GM18519 (cell line): ENCODE data around the gene SH2D4B.
"Not testable (repeated sequence)": the region's sequence is repeated elsewhere in the genome, so short reads cannot be mapped to it uniquely, and the experiment has no call there.

ENCODE experiments used
- ATAC-seq: cut with Tn5 transposase; IDR thresholded peaks from one replicate; pipeline ENCODE4 v1.9.1; 2021; ENCODE audit warnings: mild to moderate bottlenecking, moderate library complexity; ENCODE audit not compliant: unreplicated experiment, low FRiP score

SH2D4B gene

DNA sequence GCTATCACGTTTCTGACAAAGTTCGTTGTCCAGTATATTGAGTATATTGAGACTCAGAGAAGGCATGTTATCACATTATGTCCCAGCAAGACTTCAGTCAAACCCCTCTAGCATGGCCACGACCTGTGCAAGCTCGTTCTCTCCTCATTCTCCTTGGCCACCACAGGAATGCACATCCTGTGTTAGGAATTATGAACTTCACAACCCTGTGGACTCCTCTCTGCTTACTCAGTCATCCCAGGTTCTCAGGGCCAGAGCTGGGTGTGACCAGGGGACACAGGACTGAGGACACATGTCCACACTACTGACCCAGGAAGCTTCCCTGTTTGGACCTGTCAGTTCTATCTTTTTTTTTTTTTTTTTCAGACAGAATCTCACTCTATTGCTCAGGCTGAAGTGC, 4.4 kb downstream of the SH2D4B start:
- no peak for ATAC-seq

DNA sequence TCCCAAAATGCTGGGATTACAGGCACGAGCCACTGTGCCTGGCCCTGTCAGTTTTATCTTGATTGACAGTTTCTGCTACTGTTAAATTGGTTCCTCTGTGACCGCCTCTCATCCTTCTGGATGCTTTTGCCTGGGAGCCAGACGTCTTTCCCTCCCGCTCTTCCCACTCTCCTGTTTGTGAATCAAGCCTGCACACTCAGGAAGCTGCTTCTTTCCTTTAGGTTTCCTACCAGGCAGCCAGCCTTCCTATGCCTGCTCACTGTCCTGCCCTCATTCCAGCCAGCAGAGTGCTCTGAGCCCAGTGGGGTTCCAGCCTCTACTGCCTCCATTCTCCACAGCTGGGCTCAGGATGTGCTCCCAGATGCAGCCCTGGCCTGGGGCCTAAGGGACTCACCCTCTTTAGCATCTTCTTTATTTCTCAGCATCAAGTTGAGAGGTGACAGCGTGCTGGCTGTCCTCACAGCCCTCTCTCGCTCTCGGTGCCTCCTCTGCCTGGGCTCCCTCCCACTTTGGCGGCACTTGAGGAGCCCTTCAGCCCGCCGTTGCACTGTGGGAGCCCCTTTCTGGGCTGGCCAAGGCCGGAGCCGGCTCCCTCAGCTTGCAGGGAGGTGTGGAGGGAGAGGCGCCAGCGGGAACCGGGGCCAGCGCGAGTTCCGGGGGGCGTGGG, 5.1 kb downstream of the SH2D4B start:
- no peak for ATAC-seq

DNA sequence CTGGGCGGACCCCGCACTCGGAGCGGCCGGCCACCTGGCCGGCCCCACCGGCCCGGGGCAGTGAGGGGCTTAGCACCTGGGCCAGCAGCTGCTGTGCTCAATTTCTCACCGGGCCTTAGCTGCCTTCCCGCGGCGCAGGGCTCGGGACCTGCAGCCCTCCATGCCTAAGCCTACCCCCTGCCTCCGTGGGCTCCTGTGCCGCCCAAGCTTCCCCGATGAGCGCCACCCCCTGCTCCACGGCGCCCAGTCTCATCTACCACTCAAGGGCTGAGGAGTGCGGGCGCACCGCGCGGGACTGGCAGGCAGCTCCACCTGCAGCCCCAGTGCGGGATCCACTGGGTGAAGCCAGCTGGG, 5.6 kb downstream of the SH2D4B start:
- not testable (repeated sequence) for ATAC-seq

DNA sequence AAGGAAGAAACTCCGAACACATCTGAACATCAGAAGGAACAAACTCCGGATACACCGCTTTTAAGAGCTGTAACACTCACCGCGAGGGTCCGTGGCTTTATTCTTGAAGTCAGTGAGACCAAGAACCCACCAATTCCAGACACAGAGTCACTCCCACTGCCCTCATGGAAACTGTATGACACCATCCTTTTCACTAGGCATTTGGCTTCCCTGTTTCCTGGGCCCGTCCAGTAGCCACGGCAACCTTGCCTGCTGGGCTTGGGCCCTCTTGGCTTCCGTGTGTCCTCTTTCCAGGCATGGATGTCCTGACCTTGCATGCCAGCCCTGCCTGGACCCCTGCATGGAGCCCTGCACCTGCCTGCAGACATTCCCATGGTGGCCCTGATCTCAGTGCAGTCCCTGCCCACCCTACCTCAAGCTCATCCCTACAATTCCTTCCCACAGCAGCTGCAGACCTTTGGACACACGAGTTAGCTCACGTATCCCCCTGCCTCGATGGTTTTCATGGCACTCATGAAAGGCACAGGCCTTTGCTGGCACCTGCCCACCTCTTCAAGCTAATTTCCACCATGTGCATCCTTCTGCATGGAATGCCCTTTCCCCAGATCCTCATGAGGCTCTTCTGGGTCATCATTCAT, 6.7 kb downstream of the SH2D4B start:
- ATAC-seq, result no peak

DNA sequence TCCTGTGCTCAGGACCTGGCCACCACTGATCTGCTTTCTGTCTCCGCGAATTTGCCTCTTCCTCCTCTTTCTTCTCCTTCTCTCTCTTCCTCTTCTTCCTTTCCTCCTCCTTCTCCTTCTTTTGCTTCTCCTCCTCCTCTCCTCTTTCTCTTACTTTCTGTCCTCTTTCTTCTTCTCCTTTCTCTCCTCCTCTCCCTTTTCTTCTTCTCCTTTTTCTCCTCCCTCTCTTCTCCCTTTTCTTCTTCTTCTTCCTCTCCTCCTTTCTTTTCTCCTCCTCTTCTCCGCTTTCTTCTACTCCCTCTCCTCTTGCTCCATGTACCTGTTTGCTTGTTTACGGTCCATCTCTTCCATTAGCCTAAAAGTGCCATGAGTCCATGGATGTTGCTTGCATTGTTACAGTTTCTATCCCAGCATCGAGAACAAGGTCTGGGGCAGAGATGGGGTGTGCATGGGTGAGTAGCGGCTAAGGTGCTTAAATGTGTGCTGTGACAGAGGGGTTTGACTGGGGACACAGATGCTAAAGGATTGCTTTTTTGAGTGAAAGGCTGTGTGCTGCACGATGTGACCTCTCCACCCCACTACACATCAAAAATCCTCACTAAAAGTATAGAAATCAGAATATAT, 7.7 kb downstream of the SH2D4B start:
- ATAC-seq, result no peak

DNA sequence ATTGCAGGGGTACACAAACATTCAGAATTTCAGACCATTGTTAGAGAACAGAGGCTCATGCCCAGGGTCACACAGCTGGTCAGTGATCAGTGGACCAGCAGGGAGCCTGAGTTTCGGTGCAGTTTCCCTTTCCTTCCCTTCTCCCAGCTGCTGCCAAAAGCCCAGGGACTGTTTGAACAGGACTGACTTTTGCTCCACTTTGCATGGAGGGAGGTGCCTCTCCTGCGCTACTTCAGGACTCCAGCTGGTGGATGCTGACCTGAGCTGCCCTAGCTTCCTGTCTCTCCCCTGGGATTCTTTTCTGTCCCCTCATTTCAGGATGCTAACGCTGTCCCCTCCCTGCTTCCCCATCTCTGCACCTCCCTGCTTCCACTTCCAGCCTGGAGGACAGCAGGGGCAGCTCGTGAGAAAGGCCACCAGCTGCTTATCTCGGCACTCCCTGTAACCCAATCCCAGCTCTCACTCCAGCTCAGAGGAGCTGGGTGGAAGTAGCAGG, 14.5 kb downstream of the SH2D4B start:
- ATAC-seq, result no peak

DNA sequence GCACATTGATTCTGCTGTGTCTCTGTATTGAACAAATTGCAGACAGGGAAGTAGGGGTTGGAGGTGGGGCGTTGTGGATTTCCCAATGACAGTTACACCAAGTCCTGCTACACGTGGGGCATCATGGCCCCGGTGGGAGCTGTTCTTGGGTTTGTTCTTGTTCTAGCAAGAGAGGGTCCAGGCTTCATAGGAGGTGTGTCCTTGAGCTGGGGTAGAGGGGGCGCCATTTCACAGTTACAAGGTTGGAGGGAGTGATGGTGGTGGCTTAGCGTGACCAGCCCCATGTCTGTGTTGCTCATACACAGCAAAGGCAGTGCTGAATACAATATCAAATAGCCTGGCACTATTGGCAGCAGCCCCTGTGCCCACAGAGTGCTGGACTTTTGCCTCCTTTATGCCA, 15.7 kb downstream of the SH2D4B start:
- ATAC-seq, result no peak

DNA sequence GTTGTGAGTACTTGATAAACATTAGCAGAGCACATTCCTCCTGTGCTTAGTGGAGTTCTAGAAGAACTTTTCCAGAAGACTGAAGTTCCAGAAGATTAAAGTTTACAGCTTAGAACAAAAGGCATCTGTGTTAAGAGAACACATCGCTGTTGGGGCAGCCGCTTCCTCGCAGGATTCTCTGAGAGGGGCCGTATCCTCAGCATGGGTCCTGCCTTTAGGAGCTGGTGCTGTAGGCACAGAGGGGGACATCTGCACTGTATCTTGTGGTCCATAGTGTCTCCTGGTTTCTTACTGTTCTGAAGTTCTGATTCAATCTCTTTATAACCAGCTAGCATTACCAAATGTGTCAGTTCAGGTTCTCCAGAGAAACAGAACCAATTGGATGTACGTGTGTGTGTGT, 16.3 kb downstream of the SH2D4B start:
- ATAC-seq, result no peak

DNA sequence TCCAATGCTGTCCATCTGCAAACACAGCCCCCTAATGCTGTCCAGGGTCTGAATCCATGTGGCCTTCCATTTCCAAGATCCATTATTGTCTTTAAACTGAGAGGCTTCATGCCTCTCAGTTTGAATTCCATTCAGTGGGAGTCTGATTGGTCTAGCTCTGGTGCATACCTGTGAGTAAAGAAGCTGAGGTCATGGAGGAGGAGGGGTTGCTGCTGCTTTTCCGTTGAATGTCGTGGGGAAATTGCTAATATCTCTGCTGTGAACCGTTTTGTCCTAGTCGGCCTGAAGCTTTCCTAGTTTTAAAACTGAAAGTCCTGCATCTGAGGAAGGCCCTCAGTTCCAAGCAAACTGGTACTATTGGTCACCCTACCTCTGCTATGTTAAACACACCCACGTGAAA, 17.7 kb downstream of the SH2D4B start:
- ATAC-seq, result no peak

DNA sequence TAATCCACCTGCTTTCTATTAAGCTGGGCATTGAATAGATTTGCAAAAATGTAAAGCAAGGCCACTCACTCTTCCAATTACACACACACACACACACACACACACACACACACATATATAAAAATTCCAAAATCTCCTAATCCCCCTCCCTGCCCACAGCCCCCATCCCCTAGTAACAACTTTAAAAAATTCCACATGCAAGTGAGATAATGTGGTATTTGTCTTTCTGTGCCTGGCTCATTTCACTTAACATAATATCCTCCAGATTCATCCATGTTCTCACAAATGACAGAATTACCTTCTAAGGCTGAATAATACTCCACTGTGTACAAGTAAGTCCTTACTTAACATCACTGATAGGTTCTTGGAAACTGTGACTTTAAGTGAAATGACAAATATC, 24.2 kb downstream of the SH2D4B start:
- ATAC-seq, result no peak

DNA sequence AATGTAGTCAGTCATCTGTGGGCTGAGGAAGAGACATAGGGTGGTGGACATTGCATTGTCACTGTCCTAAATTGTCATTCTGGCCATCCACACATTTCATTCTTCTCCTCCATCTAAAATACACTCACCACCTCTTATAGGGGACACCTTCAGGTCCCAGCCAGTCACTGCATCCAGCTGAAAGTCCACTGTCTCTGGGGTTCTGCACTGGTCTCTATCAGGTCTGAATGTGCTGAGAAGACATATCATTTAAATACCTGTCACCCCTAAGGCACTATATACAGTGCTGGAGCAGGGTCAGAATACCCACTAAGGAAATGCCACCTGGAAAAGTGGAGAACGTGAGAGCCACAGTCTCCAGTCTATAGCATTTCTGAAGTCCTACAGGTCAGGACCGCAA, 29.6 kb downstream of the SH2D4B start:
- no peak for ATAC-seq

DNA sequence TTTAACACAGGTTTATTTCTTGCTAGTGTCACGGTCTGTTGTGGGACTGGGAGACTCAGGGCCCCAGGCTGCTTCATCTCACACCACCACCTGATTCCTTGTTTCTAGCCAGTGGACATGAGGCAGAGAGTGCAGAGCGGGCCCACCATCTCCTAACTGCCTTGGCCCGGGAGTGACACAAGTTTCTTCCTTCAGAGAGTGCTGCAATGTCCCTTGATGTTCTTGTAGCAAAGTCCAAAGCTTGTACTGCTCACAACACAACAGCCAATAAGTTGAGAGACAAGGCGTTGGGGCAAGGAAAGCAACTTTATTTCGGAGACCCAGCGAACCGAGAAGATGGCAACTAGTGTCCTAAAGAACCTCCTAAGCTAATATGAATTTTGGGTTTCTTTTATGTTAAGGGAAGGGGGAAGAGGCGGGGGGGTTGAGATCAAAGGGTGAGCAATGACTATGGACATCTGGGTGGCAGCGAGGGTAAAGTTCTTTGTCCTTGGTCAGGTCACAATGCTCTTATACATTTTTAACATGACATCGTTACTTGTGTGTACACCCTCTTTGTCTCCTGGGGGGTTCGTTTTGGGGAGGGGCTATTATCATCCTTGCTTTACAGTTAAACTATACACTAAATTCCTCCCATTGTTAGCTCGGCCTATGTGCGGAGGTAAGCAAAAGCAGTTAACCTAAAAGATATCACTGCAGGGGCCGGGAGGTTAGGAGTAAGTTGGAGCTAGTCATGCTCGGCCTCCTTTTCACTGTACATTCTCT, 31.6 kb downstream of the SH2D4B start:
- no peak for ATAC-seq

DNA sequence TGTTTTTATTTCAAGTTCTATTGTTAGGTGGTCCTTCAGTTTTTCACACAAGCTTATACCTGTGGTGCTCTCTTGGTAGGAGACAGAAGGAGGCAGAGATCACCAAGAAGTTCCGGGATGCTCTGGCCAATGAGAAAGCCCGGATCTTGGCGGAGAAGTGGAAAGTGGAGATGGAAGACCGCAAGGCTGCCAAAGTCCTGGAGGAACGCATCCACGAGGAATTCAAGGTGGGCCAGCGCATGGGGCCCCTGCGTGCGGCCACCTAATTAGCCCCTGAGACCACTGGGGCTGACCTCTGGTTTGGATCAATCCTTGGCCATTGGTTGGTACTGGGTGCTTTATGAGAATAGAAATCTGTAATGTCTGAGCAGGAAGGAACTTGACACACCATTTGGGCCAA, 33.6 kb downstream of the SH2D4B start:
- no peak for ATAC-seq

DNA sequence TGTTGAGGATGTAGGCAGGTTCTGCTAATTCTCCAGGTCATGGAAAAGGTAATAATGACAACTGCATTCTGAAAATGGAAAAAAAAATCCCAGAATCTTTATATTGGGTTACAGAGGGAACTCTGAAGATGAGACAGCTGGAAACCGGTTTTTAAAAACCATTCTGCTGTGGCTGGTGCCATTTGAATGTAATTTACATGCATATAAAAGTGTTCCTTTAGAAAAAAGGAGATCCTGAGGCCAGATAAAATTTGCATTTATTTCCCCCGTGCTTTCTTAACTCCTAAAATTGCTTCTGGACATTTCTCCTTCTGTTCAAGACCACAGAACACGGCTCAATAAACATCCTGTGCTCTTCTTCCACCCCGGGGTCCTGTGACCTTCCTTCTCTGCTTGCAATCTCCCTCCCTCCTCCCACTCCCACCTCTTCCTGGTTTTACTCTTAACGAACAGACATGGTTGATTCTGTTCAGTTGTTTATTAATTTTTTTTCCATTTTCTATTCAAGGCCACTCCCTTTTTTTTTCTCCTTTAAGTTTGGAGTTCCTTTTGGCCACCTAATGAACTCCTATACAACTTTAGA, 41.6 kb downstream of the SH2D4B start:
- ATAC-seq, result no peak

DNA sequence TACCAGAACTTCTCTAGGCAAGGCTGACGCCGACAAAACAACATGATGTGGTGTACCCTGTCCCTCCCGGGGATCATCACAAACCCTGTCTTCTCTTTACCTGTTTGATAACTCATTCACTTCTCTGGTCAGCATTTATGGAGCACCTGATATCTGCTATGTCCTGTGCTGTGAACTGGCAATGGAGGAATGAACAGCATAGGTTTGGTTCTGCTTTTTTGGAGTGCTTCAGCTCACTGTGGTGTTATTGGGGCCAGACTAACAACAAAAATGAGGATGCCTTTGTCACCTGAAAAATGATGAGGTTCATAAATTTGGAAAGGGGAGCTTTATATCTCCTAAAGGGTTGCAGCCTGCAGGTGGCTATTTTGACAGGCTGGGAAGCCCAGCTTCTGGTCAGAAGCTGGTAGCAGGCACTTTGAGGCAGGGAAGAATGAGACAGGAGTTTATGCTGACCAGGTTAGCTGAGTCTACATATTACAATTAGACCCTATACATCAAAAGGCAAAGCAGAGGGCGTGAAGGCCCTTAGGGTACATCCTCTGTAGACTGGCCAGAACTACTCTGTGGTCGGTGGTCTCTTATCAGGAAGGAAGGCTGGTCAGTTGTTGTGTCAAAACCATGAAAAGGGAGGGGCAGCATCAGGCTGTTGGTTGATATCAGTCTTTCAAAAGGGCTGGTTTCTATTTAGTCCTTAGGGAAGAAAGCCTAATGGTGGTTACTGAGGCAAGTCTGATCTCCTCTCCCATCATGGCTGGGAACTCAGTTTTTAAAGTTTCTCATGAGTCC, 42.3 kb downstream of the SH2D4B start:
- no peak for ATAC-seq

DNA sequence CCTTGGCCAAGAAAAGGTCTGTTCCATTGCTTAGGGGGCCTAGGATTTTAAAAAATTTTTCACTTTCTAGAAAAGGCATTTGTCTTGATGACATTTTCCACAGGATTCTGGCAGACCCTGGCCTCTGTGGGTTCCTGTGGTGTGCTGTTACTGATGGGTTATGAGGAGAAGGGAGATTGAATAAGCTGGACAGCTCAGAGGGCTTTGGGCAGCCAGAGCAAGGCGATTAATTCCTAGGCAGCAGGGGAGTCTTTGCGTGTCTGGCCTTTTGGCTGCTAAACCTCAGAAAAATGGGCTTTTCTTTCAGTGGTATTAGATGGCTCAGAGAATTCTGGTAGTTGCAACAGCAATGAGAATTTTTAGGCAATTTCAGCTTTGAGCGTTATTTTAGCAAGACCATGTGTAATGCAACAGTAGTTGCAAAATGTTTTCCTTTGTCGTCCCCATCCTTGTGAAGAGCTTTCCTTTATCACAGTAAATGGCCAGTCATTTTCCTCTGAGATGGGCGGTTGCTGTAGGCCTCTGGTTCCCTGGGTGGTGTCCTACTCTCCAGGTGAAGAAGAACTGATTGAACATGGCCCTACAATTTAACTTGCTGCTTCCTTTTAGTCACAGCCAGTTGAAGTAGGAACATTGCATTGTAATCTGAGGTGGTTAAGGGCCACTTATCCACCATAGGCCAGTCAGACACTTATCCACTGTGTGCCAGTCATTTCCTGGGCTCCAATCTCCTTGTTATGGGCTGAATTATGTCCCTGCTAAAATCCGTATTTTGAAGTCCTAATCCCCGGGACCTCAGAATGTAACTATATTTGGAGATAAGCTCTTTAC, 43.2 kb downstream of the SH2D4B start:
- ATAC-seq, result no peak

DNA sequence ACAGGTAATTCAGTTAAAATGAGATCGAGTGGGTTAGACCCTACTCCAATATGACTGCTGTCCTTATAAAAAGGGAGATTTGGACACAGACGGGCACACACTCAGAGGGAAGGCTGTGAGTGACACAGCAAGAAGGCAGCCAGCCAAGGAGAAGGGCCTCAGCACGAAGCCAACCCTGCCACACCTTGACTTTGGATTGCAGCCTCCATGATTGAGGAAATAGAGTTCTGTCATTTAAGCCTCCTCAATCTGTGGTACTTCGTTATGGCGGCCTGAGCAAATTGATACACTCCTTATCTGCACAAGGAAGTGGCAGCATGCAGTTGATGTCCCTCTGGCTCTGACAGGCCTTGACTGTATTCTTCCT, 43.8 kb downstream of the SH2D4B start:
- no peak for ATAC-seq

DNA sequence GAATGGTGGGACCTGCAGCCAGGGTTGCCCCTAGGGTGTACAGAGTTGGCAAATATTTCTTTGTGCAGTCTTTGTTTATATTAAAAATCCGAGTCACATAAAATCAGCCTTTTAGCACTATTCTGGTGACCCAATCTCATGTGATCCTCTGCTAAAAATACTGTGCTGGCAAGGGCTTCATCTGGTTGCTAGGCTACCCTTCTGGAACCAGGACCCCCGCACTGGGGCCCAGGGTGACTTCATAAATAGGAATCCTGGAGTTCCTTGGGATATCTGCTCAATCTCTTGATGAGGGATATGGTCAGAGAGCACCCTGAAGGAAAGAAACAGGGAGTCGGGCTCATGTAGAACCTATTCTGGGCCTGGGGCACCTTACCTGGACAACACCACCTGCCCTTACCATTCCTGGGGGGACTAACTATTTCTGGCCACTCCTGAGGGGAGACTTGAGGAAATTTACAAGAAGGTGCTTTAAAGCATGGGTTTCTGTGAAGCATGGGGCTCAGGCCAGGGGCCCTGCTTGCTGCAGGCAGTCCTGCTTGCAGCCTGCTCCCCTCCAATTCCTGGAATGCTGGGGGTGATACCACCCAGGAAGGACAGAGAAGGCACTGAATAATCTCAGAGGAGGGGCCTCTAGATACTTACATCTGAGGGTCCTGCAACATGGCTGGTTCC, 44.7 kb downstream of the SH2D4B start:
- no peak for ATAC-seq

DNA sequence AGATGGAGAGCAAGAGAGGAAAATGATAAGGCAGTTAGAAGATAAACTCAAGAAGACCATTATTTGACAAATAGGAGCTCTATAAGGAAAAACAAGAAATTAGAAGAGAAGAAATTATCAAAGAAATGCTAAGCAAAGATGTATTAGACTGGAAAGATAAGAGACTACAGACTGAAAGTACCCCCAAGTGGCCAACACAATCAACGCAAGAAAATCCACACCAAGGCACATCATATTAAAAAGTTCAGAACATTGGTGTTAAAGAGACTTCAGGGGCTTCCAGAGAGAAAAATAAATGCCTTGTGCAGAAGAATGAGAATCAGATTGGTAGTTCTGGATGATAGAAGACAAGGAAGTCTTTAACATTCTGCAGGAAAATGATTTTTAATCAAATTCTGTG, 46.0 kb downstream of the SH2D4B start:
- no peak for ATAC-seq
